Activated T-helper 2 cell treated with anti-CD3 and anti-CD28 coated beads, Interferon-gamma antibody, Interleukin-2, Interleukin-4, amounts not matched to agents 10 μg/mL and 5 μg/mL and 100 μg/mL, durations not matched to agents 14 hours and 24 hours and 36 hours (primary cell): ENCODE measurements around the gene SLC45A2. TPM values are rescaled to one million over a fixed set of nuclear protein-coding genes. Genes with fewer than 3 reads are reported as not detected.
"Not testable (repeated sequence)": the region's sequence is repeated elsewhere in the genome, so short reads cannot be mapped to it uniquely, and the experiment has no call there.

Experiments used
- DNase-seq: peaks from one replicate; pipeline ENCODE4 v3.0.0; 2021; ENCODE audit warnings: low spot score
- H3K27ac Mint-ChIP-seq: one replicate; pipeline ENCODE4 v1.8.0; 2021; ENCODE audit warnings: mixed read lengths
- H3K27me3 Mint-ChIP-seq: one replicate; pipeline ENCODE4 v1.8.0; 2021; ENCODE audit warnings: low read depth, mixed read lengths
- H3K36me3 Mint-ChIP-seq: one replicate; pipeline ENCODE4 v1.8.0; 2021; ENCODE audit warnings: low read depth, mixed read lengths
- H3K4me1 Mint-ChIP-seq: one replicate; pipeline ENCODE4 v1.8.0; 2021; ENCODE audit warnings: low read depth, mixed read lengths
- H3K4me3 Mint-ChIP-seq: one replicate; pipeline ENCODE4 v1.8.0; 2021; ENCODE audit warnings: low read depth, mild to moderate bottlenecking, moderate library complexity, mixed read lengths
- H3K9me3 Mint-ChIP-seq: one replicate; pipeline ENCODE4 v1.8.0; 2021; ENCODE audit warnings: mixed read lengths
- intact Hi-C: fragments of 100-400 bp; cut with micrococcal nuclease; formaldehyde crosslinking; loops from one replicate; pipeline ENCODE4 v1.15.1; 2023
- total RNA-seq: library from RNA; stranded (reverse); gene quantifications from 2 replicates; pipeline ENCODE4 v1.2.3, GENCODE V29; 2022

Gene SLC45A2, protein sequence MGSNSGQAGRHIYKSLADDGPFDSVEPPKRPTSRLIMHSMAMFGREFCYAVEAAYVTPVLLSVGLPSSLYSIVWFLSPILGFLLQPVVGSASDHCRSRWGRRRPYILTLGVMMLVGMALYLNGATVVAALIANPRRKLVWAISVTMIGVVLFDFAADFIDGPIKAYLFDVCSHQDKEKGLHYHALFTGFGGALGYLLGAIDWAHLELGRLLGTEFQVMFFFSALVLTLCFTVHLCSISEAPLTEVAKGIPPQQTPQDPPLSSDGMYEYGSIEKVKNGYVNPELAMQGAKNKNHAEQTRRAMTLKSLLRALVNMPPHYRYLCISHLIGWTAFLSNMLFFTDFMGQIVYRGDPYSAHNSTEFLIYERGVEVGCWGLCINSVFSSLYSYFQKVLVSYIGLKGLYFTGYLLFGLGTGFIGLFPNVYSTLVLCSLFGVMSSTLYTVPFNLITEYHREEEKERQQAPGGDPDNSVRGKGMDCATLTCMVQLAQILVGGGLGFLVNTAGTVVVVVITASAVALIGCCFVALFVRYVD
- total RNA-seq = not detected in 2 replicates

DNA sequence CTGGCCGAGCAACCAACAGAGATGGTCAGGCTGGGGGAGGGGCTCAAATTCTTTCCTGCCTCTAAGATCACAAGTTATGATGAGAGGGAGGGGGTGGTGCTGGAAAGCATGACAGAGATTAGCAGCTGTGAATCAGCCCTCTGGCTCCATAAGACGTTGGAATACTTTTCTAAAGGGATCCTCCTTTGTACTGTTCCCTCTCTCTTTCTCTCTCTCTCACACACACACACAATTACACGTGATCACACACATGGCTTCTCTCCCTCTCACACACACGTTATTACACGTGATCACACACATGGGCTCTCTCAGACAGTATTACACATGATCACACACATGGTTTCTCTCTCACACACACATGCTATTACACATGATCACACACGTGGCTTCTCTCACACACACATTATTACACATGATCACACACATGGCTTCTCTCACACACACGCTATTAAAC lies at the start of gene SLC45A2:
SLC45A2 (minus strand) TSS at position 23 of the 454 bp plus-strand sequence. CDS start 110 bp downstream, outside the sequence.
- peaks cover 29% of the 10 kb centered on the region for H3K36me3 Mint-ChIP-seq
- intact Hi-C loops = no loop called here
- no peak for DNase-seq
- H3K9me3 Mint-ChIP-seq = peaks cover 9% of the 10 kb centered on the region
- H3K27ac Mint-ChIP-seq = no peak within 1 kb of the TSS
- no peaks in the 10 kb centered on the region for H3K27me3 Mint-ChIP-seq
- H3K4me3 Mint-ChIP-seq = no peak within 1 kb of the TSS
- no peaks in the 10 kb centered on the region for H3K4me1 Mint-ChIP-seq

DNA sequence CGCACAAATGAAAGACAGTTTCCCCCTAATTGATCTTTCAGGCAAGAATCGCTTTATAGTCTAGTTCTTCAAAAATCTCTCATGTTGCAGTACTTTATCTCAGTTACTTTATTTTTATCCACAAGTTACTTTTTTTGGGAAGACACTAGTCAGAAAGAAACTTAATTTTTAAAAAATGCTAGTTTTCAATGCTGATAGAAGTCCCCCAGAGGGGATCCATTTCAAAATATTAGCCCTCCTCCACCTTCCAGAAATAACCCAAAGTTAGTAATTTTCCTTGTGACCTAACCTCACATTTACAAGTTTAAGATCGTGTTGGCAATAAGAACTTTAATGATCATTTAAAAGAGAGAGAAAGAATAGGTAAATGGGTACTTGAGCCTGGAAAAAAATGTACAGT lies 47.5 kb upstream of the SLC45A2 start:
- no peaks in the 10 kb centered on the region for H3K27me3 Mint-ChIP-seq
- H3K4me3 Mint-ChIP-seq = no peak overlapping the region
- peaks cover 18% of the 10 kb centered on the region for H3K36me3 Mint-ChIP-seq
- intact Hi-C loops = no loop called here
- DNase-seq = no peak
- no peak overlapping the region for H3K27ac Mint-ChIP-seq
- no peaks in the 10 kb centered on the region for H3K4me1 Mint-ChIP-seq
- H3K9me3 Mint-ChIP-seq = no peaks in the 10 kb centered on the region

DNA sequence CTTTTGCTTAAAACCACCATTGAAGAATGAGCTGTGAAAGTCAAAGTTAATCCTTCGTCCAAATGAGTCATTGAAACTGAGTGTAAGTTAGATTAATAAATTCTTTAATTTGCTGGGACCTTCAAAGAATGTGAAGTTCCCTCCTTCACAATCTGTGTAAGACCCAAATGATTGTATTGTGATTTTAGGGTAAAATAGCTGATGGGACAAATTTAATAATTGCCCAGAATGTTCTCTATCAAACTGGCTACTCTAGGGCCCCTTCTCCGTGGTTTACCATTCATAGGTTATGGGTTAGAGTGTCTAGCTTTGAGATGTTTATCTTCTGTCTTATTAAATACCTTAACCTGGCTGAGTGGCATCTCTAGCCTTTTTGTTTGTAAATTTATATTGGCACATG lies 46.6 kb upstream of the SLC45A2 start:
- Mint-ChIP-seq H3K27ac (no peak overlapping the region), H3K36me3 (peaks cover 20% of the 10 kb centered on the region), H3K27me3 (no peaks in the 10 kb centered on the region), H3K4me1 (peaks cover under 1% of the 10 kb centered on the region), H3K9me3 (no peaks in the 10 kb centered on the region), H3K4me3 (no peak overlapping the region)
- no peak for DNase-seq
- intact Hi-C loops = no loop called here

DNA sequence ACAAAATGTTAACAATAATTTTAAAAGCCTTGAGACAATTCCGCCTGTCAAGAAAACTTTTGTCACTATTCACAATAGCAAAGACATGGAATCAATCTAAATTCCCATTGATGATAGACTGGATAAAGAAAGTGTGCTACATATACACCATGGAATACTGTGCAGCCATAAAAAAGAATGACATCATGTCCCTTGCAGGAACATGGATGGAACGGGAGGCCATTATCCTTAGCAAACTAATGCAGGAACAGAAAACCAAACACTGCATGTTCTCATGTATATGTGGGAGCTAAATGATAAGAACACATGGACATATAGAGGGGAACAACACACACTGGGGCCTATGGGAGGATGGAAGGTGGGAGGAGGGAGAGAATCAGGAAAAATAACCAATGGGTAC lies 46.1 kb upstream of the SLC45A2 start:
- intact Hi-C loops, H3K27me3 Mint-ChIP-seq, DNase-seq, H3K27ac Mint-ChIP-seq, H3K9me3 Mint-ChIP-seq, H3K4me3 Mint-ChIP-seq, H3K4me1 Mint-ChIP-seq: not testable (repeated sequence)
- peaks cover 25% of the 10 kb centered on the region for H3K36me3 Mint-ChIP-seq

DNA sequence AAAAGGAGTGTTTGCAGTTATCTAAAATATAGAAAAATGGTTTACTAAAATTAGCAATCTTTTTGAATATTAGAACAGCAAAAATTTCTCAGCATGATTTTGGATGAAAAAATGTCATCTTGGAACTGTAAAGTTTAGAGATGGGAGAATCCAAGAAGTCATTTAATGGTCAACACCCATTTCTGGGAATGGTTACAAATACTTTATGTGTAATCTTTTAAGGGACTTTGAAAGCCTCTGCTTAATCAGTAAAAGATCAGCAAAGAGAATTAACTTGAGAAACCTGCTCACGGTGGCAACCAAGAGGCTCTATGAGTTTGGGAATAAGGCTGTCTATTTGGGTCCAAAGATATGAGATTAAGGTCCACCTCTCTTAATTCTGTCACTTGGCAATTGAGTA lies 45.6 kb upstream of the SLC45A2 start:
- peaks cover 4% of the 10 kb centered on the region for H3K4me1 Mint-ChIP-seq
- no peak overlapping the region for H3K4me3 Mint-ChIP-seq
- H3K9me3 Mint-ChIP-seq = no peaks in the 10 kb centered on the region
- no peak for DNase-seq
- no peak overlapping the region for H3K27ac Mint-ChIP-seq
- intact Hi-C loops = no loop called here
- no peaks in the 10 kb centered on the region for H3K27me3 Mint-ChIP-seq
- peaks cover 28% of the 10 kb centered on the region for H3K36me3 Mint-ChIP-seq

DNA sequence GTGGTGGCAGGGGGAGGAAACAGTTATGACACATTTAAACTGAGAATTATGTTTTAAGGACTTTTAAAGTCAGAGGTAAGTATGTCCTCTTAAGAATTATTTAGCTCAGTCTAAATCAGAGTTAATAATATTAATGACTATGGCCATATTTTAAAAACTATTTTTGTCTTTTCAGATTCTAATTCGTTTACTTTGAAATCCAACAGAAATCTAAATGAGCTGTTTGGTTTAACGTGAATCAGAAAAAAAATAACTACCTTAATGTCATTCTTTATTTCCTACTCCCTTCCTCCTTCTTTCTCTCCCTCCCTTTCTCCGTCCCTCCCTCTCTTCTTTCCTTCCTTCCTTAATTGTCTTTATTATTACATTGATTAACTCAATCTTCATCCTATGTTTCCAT lies 43.9 kb upstream of the SLC45A2 start:
- intact Hi-C loops = no loop called here
- H3K36me3 Mint-ChIP-seq = peaks cover 30% of the 10 kb centered on the region
- DNase-seq = no peak
- H3K27me3 Mint-ChIP-seq = no peaks in the 10 kb centered on the region
- H3K27ac Mint-ChIP-seq = no peak overlapping the region
- no peak overlapping the region for H3K4me3 Mint-ChIP-seq
- peaks cover 4% of the 10 kb centered on the region for H3K4me1 Mint-ChIP-seq
- no peaks in the 10 kb centered on the region for H3K9me3 Mint-ChIP-seq

DNA sequence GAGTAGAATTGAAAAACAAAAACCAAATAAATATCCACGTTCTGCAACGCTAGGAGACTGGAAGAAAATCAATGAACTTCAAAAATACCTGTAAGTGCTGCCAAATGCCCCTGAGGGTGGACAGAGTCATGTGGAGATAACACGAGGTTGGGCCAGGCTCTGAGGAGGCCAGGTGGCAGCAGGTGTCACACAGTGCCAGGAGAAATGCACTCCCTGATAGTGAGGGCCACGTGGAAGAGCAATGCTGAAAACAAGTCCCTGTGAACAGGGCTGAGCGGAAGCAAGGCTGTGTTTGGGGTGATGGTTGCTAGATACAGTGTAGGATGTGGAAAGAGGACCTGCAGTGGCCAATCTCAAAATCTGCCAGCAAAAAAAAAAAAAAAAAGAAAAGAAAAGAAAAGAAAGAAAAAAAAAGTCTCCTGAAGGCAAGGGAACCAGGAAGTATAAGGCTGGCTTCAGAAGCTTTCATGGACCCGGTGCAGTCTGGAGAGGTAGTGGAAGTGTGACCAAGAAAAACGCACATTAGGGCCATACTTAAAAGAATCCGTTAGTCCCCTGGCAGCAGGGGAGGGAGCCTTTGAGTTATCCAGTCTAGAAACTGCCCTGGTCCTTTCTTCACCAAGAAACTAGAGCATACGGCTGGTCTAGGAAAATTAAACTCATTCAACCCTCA lies 41.7 kb upstream of the SLC45A2 start:
- H3K9me3 Mint-ChIP-seq = no peaks in the 10 kb centered on the region
- DNase-seq = no peak
- intact Hi-C loops = no loop called here

DNA sequence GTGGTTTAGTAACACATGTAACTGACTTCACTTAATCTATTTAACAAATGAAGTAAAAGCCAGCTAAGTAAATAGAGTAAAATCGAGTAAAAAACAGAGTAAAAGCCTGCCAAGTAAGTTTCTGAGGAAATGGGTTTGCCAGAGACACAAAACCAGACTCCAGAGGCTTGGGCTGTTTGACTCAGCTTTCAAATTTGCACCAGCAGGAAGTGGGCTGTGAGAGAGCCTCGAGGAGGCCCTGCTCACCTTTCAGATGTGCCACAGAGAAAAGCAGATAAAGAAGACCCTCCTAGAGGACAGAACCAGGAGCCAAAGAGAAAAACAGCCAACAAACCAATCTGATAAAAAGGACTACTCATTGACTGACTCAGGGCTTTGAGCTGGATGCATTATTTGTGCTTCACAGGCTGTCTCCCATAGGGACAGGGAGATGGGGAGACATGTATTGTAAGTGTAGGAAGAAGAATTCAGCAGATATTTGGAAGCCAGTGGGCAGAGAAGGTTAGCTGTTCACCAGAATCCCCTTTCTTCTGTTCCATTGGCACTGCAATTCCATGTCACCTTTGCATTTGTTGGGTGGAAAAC lies 37.7 kb upstream of the SLC45A2 start:
- Mint-ChIP-seq H3K27me3 (no peaks in the 10 kb centered on the region), H3K4me3 (no peak overlapping the region), H3K36me3 (peaks cover 35% of the 10 kb centered on the region), H3K27ac (peak overlapping the region; percentile 88), H3K4me1 (peaks cover 36% of the 10 kb centered on the region), H3K9me3 (no peaks in the 10 kb centered on the region)
- intact Hi-C loops = loop anchor here (1.0 kb wide), 2 partner anchors 14 to 25 kb away; partner anchors contain the start of gene AMACR
- DNase-seq = peak; percentile 41

More for the DNA sequence above, 41.7 kb upstream of the SLC45A2 start:
- Mint-ChIP-seq H3K27me3 (no peaks in the 10 kb centered on the region), H3K27ac (no peak overlapping the region), H3K4me3 (no peak overlapping the region), H3K36me3 (peaks cover 23% of the 10 kb centered on the region), H3K4me1 (peaks cover 19% of the 10 kb centered on the region)

DNA sequence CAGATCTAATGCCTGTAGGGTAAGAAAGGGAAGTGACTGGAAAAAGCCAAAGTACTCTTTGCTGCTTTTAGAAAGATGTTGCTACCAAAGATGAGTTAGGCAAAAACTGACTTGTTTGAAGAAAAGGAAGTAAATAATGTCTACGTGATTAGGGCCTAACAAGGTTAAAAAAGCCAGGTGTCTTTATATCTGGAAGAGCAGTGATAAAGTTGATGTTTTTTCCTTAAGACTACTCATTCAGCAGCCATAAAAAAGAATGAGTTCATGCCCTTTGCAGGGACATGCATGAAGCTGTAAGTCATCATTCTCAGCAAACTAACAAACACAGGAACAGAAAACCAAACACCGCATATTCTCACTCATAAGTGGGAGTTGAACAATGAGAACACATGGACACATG lies 36.8 kb upstream of the SLC45A2 start:
- Mint-ChIP-seq H3K27me3 (no peaks in the 10 kb centered on the region), H3K4me3 (peak overlapping the region; percentile 61), H3K4me1 (peaks cover 42% of the 10 kb centered on the region), H3K9me3 (no peaks in the 10 kb centered on the region), H3K27ac (peak overlapping the region; percentile 88), H3K36me3 (peaks cover 39% of the 10 kb centered on the region)
- intact Hi-C loops = no loop called here
- DNase-seq = no peak

DNA sequence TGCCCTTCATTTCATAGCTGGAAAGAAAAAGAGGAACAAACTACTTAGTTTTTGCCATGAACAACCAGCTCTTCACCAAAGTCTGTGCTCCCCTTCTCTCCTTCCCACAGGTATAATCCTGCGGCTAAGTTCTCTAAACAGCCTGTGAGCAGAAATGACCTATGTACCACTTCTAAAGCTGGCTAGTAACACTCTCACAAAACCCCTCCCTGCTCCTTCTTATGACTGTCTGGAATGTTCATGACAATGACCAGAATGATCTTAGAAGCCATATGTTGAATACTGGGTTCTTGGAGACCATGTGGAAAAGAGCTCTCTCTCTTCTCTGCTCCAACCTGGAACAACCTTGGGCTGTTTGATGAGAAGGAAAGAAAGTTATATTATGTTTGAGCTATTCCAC lies 36.2 kb upstream of the SLC45A2 start:
- Mint-ChIP-seq H3K9me3 (no peaks in the 10 kb centered on the region), H3K27ac (no peak overlapping the region), H3K4me3 (no peak overlapping the region), H3K4me1 (peaks cover 43% of the 10 kb centered on the region), H3K27me3 (no peaks in the 10 kb centered on the region), H3K36me3 (peaks cover 35% of the 10 kb centered on the region)
- no peak for DNase-seq
- intact Hi-C loops = no loop called here

DNA sequence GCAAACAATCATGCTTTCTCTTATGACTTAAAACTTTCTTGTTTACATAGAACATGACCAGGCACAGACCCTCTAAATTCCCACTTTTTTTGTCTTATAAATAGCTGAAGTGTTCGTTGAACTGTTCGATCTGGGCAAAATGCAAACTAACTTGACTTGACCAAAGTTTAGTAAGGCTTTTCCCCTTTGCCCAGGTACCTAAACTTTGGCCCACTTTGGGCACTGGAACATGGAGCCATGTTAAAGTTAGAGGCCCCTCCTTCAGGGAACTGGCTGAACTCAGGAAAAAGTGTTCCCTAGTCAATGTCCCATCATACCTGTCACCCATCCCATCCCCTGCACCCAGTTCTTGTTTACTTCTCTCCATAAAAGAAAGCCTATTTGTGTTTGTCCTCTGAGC lies 32.8 kb upstream of the SLC45A2 start:
- Mint-ChIP-seq H3K27me3 (no peaks in the 10 kb centered on the region), H3K27ac (no peak overlapping the region), H3K9me3 (peaks cover 6% of the 10 kb centered on the region), H3K4me3 (no peak overlapping the region), H3K4me1 (peaks cover 49% of the 10 kb centered on the region), H3K36me3 (peaks cover 32% of the 10 kb centered on the region)
- intact Hi-C loops = no loop called here
- no peak for DNase-seq

DNA sequence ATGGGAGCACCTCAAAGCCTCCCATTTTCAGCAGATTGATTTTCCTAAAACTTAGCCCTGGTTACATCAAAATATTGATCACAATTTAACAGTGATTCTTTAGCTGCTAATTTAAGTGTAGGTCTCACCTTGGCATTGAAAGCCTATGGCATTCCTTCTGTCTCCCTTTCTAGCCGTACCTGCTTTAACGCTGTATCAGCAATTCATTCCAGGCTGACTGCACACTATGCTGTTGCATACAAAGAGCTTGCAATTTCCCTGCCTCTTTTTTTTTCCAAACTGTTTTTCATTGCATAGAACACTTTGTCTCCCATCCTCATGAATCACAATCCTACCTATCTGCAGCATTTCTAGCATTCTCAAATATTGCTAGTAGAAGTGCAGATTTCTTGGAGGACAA lies 32.3 kb upstream of the SLC45A2 start:
- H3K27ac Mint-ChIP-seq = no peak overlapping the region
- H3K9me3 Mint-ChIP-seq = peaks cover 6% of the 10 kb centered on the region
- H3K4me3 Mint-ChIP-seq = no peak overlapping the region
- no peaks in the 10 kb centered on the region for H3K27me3 Mint-ChIP-seq
- H3K4me1 Mint-ChIP-seq = peaks cover 47% of the 10 kb centered on the region
- peaks cover 30% of the 10 kb centered on the region for H3K36me3 Mint-ChIP-seq
- DNase-seq = no peak
- intact Hi-C loops = no loop called here

DNA sequence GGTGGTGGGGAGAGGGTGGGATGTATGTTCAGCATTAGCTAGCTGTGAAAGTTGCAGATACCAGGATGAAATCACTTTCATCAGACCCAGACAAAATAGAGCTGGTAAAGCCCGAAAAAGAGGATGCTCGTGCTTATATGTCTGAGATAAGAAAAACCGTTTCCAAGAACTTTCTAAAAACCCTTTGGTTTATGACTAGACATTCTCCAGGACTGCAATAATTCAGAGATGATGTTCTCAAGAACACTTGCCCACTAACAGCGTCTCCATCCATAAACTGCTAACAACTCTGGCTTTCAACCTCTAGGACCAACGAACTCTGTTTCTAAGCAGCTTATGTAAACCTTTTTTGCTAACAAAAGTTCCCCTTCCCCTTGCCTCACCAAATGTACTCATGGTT lies 31.7 kb upstream of the SLC45A2 start:
- intact Hi-C loops = no loop called here
- Mint-ChIP-seq H3K27ac (no peak overlapping the region), H3K9me3 (peaks cover 6% of the 10 kb centered on the region), H3K27me3 (no peaks in the 10 kb centered on the region), H3K36me3 (peaks cover 30% of the 10 kb centered on the region), H3K4me3 (no peak overlapping the region), H3K4me1 (peaks cover 42% of the 10 kb centered on the region)
- no peak for DNase-seq
